NK-92 treated with Interleukin-12 subunit alpha and Interleukin-12 subunit beta, amount 100 ng/mL, for 24 hours (cell line): ENCODE results near the gene WASL.

Experiments used
- DNase-seq: peaks from one replicate; lab custom pipeline; 2025; lab: John Stamatoyannopoulos, UW

Gene WASL

GRCh38 chr7:123690550-123690949 lies 58.3 kb downstream of the WASL start:
- DNase-seq: no peak

DNA sequence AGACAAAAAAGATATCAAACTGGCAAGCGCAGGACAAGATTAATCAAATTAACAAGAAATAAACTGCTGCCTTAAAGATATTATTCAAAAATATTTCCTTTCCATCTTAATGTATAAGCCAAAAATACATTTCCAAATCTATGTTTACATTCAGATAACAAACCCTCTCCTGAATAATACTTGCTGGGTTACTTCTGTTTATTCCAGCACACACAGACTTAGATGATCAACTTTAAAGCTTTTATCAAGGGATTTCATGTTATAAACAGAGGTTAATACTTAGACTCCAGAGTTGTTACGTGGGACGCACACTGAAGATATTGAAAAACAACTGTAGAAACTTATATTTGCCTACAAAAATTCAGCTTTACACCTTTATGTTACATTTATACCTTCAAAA lies 59.6 kb downstream of the WASL start:
- no peak for DNase-seq

GRCh38 chr7:123687727-123688126 lies 61.1 kb downstream of the WASL start:
- DNase-seq: no peak

- no peak for DNase-seq
Measured at GRCh38 chr7:123687161-123687560, 61.6 kb downstream of the WASL start.

DNA sequence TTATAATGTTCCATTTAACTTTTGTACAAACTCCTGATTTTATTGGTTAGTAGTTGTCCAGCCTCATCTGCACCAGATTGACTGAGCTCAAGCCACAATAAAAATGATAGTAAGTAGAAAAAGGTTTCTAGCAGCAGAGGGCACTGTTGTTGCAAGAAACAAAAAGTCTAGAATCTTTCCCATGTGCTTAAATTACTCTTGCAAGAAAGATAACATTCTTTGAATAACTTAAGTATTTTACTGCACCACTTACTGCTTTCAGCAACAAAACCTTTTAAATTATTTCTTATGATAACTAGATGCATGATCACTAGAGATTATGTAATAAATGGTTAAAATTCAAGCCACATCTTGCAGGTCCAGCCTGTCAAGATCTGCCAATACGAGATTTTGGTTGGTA lies 66.1 kb downstream of the WASL start:
- no peak for DNase-seq

DNA sequence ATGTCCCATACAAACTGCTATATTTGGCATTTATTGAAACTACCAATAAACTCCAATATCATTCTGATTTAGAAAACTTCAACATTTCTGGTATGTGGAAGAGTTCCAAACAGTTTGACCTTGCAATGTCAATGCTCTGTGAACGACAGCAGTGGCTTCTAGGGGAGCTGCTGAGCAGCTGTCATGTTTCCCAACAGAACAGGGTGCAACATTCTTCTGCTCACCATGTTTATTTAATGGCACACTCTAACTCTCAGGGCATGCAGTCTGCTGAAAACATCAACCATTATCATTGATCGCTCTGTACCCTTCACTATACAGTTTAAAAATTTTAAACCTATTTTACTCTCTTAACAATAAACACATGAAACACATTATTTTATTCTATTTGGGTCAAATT lies 67.2 kb downstream of the WASL start:
- no peak for DNase-seq

- no peak for DNase-seq
Measured at GRCh38 chr7:123680580-123680979, 68.2 kb downstream of the WASL start.

DNA sequence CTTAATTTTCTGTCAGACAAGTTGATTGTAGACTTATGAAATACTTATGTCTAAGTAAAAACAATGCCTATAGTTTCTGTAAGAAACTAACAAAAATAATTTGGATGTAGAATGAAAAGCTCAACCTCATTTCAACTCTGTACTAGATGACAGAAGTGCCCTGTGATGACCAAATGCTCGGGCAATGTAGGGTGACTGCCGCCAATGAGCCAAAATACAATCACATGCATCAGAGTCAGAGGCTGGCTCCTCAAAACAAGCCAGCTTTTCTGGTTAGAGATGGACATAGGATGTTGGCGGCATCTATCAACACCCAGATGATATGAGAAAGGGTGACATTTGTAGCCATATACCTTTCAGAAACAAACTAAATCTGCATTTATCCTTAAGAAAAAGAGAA lies 69.2 kb downstream of the WASL start:
- DNase-seq: no peak

DNA sequence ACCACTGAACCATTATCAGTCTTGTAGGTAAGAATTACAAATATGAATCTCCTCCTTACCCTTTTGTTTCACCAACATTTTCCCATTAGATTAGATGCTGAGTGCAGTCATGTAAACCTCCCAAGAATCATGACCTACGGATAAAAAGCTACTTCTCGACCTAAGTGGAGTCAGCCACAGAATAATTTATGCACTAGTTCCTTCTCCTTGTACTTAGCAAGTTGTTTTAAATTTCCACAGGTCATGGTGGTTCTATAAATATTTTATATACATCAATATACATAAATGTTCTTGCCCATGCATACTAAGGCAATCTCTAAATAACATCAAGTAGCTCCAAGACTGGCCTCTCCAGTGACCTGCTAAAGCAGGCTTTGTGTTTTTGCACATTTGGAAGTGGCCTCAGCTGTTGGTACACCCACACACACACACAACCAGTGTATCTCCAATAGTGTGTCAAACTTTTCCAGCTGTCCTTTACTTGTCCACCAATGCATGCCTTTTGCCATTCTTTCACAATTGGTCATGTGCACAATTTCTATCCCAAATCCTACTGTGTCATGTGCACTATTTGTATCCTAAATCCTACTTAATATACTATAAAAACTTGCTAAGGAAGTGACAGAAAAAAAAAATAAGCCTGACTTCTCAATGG lies 71.6 kb downstream of the WASL start:
- DNase-seq: no peak

GRCh38 chr7:123675181-123675473 lies 73.7 kb downstream of the WASL start:
- no peak for DNase-seq

GRCh38 chr7:123674399-123675180 lies 74.2 kb downstream of the WASL start:
- no peak for DNase-seq

DNA sequence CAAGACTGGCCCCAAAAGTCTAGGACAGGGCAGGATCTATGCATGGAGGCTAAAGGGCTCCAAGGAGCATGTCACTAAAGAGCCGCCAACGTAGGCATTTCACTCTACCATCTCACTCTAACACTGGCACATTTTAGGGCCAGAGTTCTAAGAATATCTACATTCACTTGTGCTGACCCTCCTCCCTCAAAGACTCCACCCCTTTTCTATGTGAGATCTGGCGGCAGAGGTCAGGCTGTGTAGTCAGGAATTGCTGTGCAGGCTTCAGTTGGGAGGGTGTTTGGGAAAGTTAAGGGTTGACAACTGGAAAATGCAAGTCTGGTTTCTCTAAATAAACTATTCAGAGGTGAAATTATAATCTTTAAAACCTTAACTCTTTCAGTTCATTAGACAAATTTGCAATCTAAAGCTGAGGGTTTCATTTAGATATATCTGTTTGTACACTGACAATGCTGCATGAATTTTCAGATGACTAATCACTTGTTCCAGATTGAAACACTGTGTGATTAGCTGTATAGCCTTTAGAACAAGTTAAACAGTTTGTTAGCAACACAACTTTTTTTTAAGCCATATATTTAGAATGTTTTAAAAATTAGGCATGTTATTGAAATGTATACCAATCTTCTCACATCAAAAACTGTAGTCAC lies 74.9 kb downstream of the WASL start:
- DNase-seq: no peak

- no peak for DNase-seq
Measured at GRCh38 chr7:123673137-123673732, 75.6 kb downstream of the WASL start.

DNA sequence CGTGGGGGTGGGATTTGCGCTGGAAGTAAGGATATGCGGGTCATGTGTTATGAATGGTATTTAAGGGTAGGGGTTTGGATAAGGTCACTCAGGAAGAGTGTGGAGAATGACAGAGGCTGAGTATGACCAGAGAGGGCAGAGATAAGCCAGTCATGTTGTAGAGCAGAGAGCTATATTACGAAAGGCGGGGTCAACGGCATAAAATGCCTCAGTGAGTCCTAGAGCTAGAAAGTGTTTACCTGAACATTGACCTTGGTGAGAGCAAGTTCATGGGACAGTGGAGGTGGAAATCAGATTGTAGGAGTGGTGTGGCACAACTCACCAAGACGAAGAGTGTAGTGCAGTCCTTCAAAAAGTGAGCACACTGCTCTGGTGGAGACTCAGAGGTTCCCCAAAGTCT lies 79.3 kb downstream of the WASL start:
- no peak for DNase-seq

- DNase-seq: no peak
Measured at GRCh38 chr7:123666492-123666891, 82.3 kb downstream of the WASL start.

- no peak for DNase-seq
Measured at GRCh38 chr7:123665896-123666295, 82.9 kb downstream of the WASL start.

- DNase-seq: no peak
Measured at GRCh38 chr7:123665157-123665556, 83.6 kb downstream of the WASL start.

DNA sequence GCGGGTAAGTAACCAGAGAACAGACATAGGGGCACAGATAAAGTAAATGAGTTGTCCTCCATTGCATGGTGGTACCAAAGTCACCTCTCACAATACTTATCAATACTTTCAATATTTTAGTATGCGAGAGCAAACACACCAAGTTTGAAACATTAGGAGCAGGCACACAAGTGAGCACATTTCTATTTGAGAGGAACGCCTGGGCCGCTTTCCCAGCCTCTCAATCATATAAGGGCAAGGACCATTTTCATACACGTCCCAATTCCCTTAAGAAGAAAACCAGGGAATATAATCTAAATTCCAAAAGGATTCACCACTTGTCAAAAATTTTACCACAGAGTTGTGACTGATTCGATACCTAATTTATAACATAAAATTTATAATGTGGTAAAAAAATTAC lies 85.6 kb downstream of the WASL start:
- DNase-seq: no peak

- no peak for DNase-seq
Measured at GRCh38 chr7:123662755-123663154, 86.0 kb downstream of the WASL start.

DNA sequence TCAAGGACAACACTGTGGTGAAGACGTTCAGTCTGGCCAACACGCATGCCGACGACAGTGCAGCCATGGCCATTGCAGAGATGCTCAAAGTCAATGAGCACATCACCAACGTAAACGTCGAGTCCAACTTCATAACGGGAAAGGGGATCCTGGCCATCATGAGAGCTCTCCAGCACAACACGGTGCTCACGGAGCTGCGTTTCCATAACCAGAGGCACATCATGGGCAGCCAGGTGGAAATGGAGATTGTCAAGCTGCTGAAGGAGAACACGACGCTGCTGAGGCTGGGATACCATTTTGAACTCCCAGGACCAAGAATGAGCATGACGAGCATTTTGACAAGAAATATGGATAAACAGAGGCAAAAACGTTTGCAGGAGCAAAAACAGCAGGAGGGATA lies 86.5 kb downstream of the WASL start:
- DNase-seq: no peak

DNA sequence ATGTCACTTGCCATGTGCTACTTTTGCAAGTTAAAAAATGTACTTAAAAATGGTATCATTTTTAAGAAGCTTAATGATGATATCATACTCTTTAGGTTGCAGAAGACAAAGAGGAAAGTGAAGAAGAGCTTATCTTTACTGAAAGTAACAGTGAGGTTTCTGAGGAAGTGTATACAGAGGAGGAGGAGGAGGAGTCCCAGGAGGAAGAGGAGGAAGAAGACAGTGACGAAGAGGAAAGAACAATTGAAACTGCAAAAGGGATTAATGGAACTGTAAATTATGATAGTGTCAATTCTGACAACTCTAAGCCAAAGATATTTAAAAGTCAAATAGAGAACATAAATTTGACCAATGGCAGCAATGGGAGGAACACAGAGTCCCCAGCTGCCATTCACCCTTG lies 87.0 kb downstream of the WASL start:
- no peak for DNase-seq

DNA sequence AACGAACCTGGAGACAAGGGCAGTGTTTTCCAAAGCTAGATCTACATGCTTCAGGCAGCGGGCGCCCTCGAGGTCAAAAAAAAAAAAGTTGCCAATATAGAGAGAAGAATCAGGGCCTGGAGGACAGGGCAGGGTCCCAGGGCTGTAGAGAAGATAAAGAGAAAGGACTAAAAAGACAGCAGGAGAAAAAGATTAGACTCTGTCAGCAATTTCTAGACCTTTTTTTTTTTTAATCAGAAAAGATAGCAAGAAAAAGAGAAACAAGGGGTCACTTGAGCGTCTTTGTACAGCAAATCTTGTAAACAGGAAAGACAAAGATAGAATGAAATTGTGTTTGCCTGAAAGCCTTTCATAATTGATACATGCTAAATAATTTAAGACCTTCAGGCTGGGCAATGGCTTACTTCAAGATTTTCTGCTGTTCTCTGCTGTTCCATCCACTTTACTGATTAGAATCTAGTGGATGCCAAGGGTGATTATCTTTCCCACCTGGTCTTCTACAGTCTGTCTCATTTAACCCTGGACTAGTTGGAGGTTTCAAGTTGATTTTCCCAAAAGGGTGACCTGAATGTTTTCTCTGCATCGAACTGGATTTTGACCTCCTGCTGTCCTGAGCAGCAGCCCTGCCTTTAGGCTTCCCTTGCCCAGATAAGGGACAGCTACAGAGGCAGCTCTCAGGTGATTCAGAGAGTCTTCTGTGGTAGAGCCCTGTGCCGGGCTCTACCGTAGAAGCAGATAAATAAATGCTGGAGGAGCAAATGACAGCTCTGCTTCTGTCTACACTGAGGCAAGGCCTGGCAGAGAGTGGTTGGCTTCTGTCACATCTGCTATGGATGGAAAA lies 88.1 kb downstream of the WASL start:
- no peak for DNase-seq
